Fibroblast of lung (primary cell): Measurements from ENCODE around the gene MTURN. TPM values are rescaled to one million over a fixed set of nuclear protein-coding genes. Genes with fewer than 3 reads are reported as not detected.

Experiments
- DNase-seq, 2 donors: peaks; one replicate each; pipeline versions ENCODE4 v3.0.0 to v3.0.0-alpha.2; 2010; ENCODE audit warnings: low read depth in 2 of 2
- H2AFZ ChIP-seq: 2 replicates; pipeline ENCODE4 v1.5.1; 2012; ENCODE audit warnings: low read length, control low read depth, inconsistent platforms
- H3K27ac ChIP-seq: 2 replicates; pipeline ENCODE4 v1.5.1; 2011; ENCODE audit warnings: low read length, control low read depth; ENCODE audit not compliant: insufficient read depth
- H3K27me3 ChIP-seq: 2 replicates; pipeline ENCODE4 v1.5.1; 2011; ENCODE audit warnings: mild to moderate bottlenecking, low read length; ENCODE audit not compliant: control insufficient read depth, insufficient read depth
- H3K36me3 ChIP-seq: 2 replicates; pipeline ENCODE4 v1.5.1; 2011; ENCODE audit warnings: low read length; ENCODE audit not compliant: control insufficient read depth, insufficient read depth
- H3K4me1 ChIP-seq: 2 replicates; pipeline ENCODE4 v1.5.1; 2011; ENCODE audit warnings: low read length; ENCODE audit not compliant: control insufficient read depth, insufficient read depth; ENCODE audit errors: extremely low read depth
- H3K4me2 ChIP-seq: 2 replicates; pipeline ENCODE4 v1.5.1; 2011; ENCODE audit warnings: low read length, control low read depth; ENCODE audit not compliant: insufficient read depth; ENCODE audit errors: extremely low read depth
- H3K4me3 ChIP-seq, 4 experiments: fragments of 200-600 bp in 1 of 4; sonication (generic) in 1 of 4; replicated peaks in 1 of 4; 2 replicates each; pipeline ENCODE4 v1.5.1; 2011 to 2016; ENCODE audit warnings: low read length in 4 of 4, low read depth in 3 of 4, mild to moderate bottlenecking in 3 of 4, control low read depth in 2 of 4, inconsistent platforms in 1 of 4, mixed read lengths in 1 of 4; ENCODE audit not compliant: insufficient read depth in 1 of 4; ENCODE audit errors: control extremely low read depth in 1 of 4
- H3K79me2 ChIP-seq: 2 replicates; pipeline ENCODE4 v1.5.1; 2012; ENCODE audit warnings: mild to moderate bottlenecking, low read length, inconsistent platforms; ENCODE audit not compliant: control insufficient read depth, insufficient read depth
- H3K9ac ChIP-seq: 2 replicates; pipeline ENCODE4 v1.5.1; 2011; ENCODE audit warnings: mild to moderate bottlenecking, low read length, control low read depth; ENCODE audit not compliant: insufficient read depth
- H3K9me3 ChIP-seq: 2 replicates; pipeline ENCODE4 v1.5.1; 2012; ENCODE audit warnings: low read depth, low read length; ENCODE audit not compliant: control insufficient read depth, insufficient read depth
- H4K20me1 ChIP-seq: 2 replicates; pipeline ENCODE4 v1.5.1; 2011; ENCODE audit warnings: low read length; ENCODE audit not compliant: control insufficient read depth, insufficient read depth; ENCODE audit errors: extremely low read depth
- EZH2 ChIP-seq: IDR thresholded peaks from 2 replicates; pipeline ENCODE4 v1.5.1; 2012; ENCODE audit warnings: low read length, control low read depth, mild to moderate bottlenecking; ENCODE audit errors: missing control alignments
- polyA plus RNA-seq, 2 donors: library from polyadenylated mRNA; depleted of rRNA in 1 of 2; stranded (reverse) in 1 of 2; unstranded in 1 of 2; fragments of >200 nt; gene quantifications; 2 replicates each; pipeline ENCODE4 v1.2.1, GENCODE V29; 2011 to 2012; ENCODE audit warnings: missing spikeins in 1 of 2
- total RNA-seq: library from RNA; depleted of rRNA; stranded (reverse); fragments of >200 nt; gene quantifications from 2 replicates; pipeline ENCODE4 v1.2.1, GENCODE V29; 2014
- TF ChIP-seq, protein P1 (sequence below), 2 donors: IDR thresholded peaks in 1 of 2; conservative IDR thresholded peaks in 1 of 2; 1 replicate in 1 of 2; 2 replicates in 1 of 2; pipeline ENCODE4 v1.5.1; 2011 to 2012; ENCODE audit warnings: low read length in 2 of 2, control low read depth in 1 of 2, inconsistent platforms in 1 of 2, low read depth in 1 of 2, mild to moderate bottlenecking in 1 of 2

The MTURN gene
- total and polyA plus RNA-seq, 2 donors (not counting 1 experiment from before 2014, with no cell fraction given) = 7.1 to 12.9 TPM

GRCh38 chr7:30196408-30196807 lies 61.6 kb downstream of the MTURN start:
- H3K4me2 ChIP-seq = no peak overlapping the region
- no peak overlapping the region for H2AFZ ChIP-seq
- no peak overlapping the region for H3K9ac ChIP-seq
- no peak for DNase-seq
- H3K9me3 ChIP-seq = no peaks in the 10 kb centered on the region
- no peaks in the 10 kb centered on the region for H3K79me2 ChIP-seq
- no peak for TF ChIP-seq EZH2
- TF ChIP-seq, protein P1, sequence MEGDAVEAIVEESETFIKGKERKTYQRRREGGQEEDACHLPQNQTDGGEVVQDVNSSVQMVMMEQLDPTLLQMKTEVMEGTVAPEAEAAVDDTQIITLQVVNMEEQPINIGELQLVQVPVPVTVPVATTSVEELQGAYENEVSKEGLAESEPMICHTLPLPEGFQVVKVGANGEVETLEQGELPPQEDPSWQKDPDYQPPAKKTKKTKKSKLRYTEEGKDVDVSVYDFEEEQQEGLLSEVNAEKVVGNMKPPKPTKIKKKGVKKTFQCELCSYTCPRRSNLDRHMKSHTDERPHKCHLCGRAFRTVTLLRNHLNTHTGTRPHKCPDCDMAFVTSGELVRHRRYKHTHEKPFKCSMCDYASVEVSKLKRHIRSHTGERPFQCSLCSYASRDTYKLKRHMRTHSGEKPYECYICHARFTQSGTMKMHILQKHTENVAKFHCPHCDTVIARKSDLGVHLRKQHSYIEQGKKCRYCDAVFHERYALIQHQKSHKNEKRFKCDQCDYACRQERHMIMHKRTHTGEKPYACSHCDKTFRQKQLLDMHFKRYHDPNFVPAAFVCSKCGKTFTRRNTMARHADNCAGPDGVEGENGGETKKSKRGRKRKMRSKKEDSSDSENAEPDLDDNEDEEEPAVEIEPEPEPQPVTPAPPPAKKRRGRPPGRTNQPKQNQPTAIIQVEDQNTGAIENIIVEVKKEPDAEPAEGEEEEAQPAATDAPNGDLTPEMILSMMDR (conservative IDR thresholded peaks at IDR 0.05 in 1 of 2, IDR thresholded peaks at IDR 0.05 in 1 of 2; ENCODE audit: low read depth in 1 of 2, low read length in 2 of 2) = no peak
- H3K27ac ChIP-seq = no peak overlapping the region
- no peaks in the 10 kb centered on the region for H3K27me3 ChIP-seq
- H4K20me1 ChIP-seq = no peaks in the 10 kb centered on the region
- no peaks in the 10 kb centered on the region for H3K36me3 ChIP-seq
- H3K4me1 ChIP-seq = no peaks in the 10 kb centered on the region
- no peak overlapping the region for H3K4me3 ChIP-seq

- H3K9ac ChIP-seq = no peak overlapping the region
- no peak overlapping the region for H3K4me3 ChIP-seq
- H3K36me3 ChIP-seq = no peaks in the 10 kb centered on the region
- no peak overlapping the region for H3K27ac ChIP-seq
- no peaks in the 10 kb centered on the region for H3K79me2 ChIP-seq
- H3K4me1 ChIP-seq = no peaks in the 10 kb centered on the region
- TF ChIP-seq, protein P1 (conservative IDR thresholded peaks at IDR 0.05 in 1 of 2, IDR thresholded peaks at IDR 0.05 in 1 of 2; ENCODE audit: low read depth in 1 of 2, low read length in 2 of 2) = no peak
- no peak for TF ChIP-seq EZH2
- no peak overlapping the region for H2AFZ ChIP-seq
- no peak overlapping the region for H3K4me2 ChIP-seq
- H3K27me3 ChIP-seq = no peaks in the 10 kb centered on the region
- H4K20me1 ChIP-seq = no peaks in the 10 kb centered on the region
- DNase-seq = no peak
- no peaks in the 10 kb centered on the region for H3K9me3 ChIP-seq
Observed at GRCh38 chr7:30197438-30197837, 62.7 kb downstream of the MTURN start.

GRCh38 chr7:30199271-30199670 lies 64.5 kb downstream of the MTURN start:
- H3K27ac ChIP-seq = no peak overlapping the region
- H3K4me3 ChIP-seq = no peak overlapping the region
- no peak overlapping the region for H3K4me2 ChIP-seq
- H3K4me1 ChIP-seq = no peaks in the 10 kb centered on the region
- no peaks in the 10 kb centered on the region for H3K79me2 ChIP-seq
- H2AFZ ChIP-seq = no peak overlapping the region
- no peaks in the 10 kb centered on the region for H3K9me3 ChIP-seq
- no peak overlapping the region for H3K9ac ChIP-seq
- H3K27me3 ChIP-seq = no peaks in the 10 kb centered on the region
- H3K36me3 ChIP-seq = no peaks in the 10 kb centered on the region
- no peak for DNase-seq
- no peak for TF ChIP-seq EZH2
- H4K20me1 ChIP-seq = no peaks in the 10 kb centered on the region
